ENCODE data around the gene ZNF775.
A peak's percentile ranks its signal among the peaks of the same experiment; 100 is the strongest.

The ZNF775 gene

GRCh38 chr7:150378853-150379440 lies at the start of gene ZNF775:
Gene ZNF775, plus strand, starts transcription at chr7:150379330. Its CDS starts 9,141 bp downstream, at chr7:150388471.
- peak; percentile 83 to 93 for DNase-seq

GRCh38 chr7:150329331-150330120 lies 49.6 kb upstream of the ZNF775 start:
- DNase-seq: no peak

- no peak for DNase-seq
Observed at GRCh38 chr7:150330211-150330885, 48.8 kb upstream of the ZNF775 start.

- no peak for DNase-seq
Observed at GRCh38 chr7:150332852-150333635, 46.1 kb upstream of the ZNF775 start.

GRCh38 chr7:150333659-150334058 lies 45.5 kb upstream of the ZNF775 start:
- no peak for DNase-seq

- no peak for DNase-seq
Observed at GRCh38 chr7:150334108-150334507, 45.0 kb upstream of the ZNF775 start.

GRCh38 chr7:150335108-150335773 lies 43.9 kb upstream of the ZNF775 start:
- no peak for DNase-seq

- DNase-seq: no peak
Observed at GRCh38 chr7:150335774-150336112, 43.4 kb upstream of the ZNF775 start.

- DNase-seq: no peak
Observed at GRCh38 chr7:150336746-150337145, 42.4 kb upstream of the ZNF775 start.

- DNase-seq: no peak
Observed at GRCh38 chr7:150337179-150337578, 42.0 kb upstream of the ZNF775 start.

- peak; percentile 39 to 48 for DNase-seq
Observed at GRCh38 chr7:150337659-150338081, 41.5 kb upstream of the ZNF775 start.

- no peak for DNase-seq
Observed at GRCh38 chr7:150338166-150338829, 40.8 kb upstream of the ZNF775 start.

- no peak for DNase-seq
Observed at GRCh38 chr7:150339409-150339809, 39.7 kb upstream of the ZNF775 start.

- no peak for DNase-seq
Observed at GRCh38 chr7:150340024-150340749, 38.9 kb upstream of the ZNF775 start.

GRCh38 chr7:150340875-150341262 lies 38.3 kb upstream of the ZNF775 start:
- DNase-seq: no peak

- no peak for DNase-seq
Observed at GRCh38 chr7:150341263-150342120, 37.6 kb upstream of the ZNF775 start, which contains the start of gene RARRES2. Gene RARRES2, minus strand, starts transcription at chr7:150341629. Its CDS starts 1,020 bp downstream, at chr7:150340609.

GRCh38 chr7:150342121-150342408 lies 37.1 kb upstream of the ZNF775 start:
- no peak for DNase-seq

- no peak for DNase-seq
Observed at GRCh38 chr7:150343225-150343624, 35.9 kb upstream of the ZNF775 start.

- no peak for DNase-seq
Observed at GRCh38 chr7:150344299-150344698, 34.8 kb upstream of the ZNF775 start.

- DNase-seq: no peak
Observed at GRCh38 chr7:150345012-150345411, 34.1 kb upstream of the ZNF775 start.
